Neural progenitor cell (in vitro differentiated cells): ENCODE measurements around the gene KCNK3. TPM values are rescaled to one million over a fixed set of nuclear protein-coding genes. Genes with fewer than 3 reads are reported as not detected.
A peak's percentile ranks its signal among the peaks of the same experiment; 100 is the strongest.

Experiments used
- DNase-seq: peaks from one replicate; pipeline ENCODE4 v3.0.0-alpha.2; 2016; ENCODE audit warnings: low spot score
- H2AFZ ChIP-seq: fragments of 200-600 bp; sonication (generic); replicated peaks from 2 replicates; pipeline ENCODE4 v1.6.1; 2016; ENCODE audit warnings: antibody characterized with exemption
- H3F3A ChIP-seq: fragments of 200-600 bp; sonication (generic); 2 replicates; pipeline ENCODE4 v1.6.1; 2016; ENCODE audit warnings: antibody characterized with exemption, low read depth
- H3K27ac ChIP-seq: fragments of 200-600 bp; sonication (generic); 2 replicates; pipeline ENCODE4 v1.5.1; 2016; ENCODE audit warnings: mild to moderate bottlenecking
- H3K27me3 ChIP-seq: fragments of 200-600 bp; sonication (generic); 2 replicates; pipeline ENCODE4 v1.6.1; 2016; ENCODE audit warnings: mild to moderate bottlenecking, moderate library complexity
- H3K36me3 ChIP-seq: fragments of 200-600 bp; sonication (generic); 2 replicates; pipeline ENCODE4 v1.5.1; 2016
- H3K4me1 ChIP-seq: fragments of 200-600 bp; sonication (generic); 2 replicates; pipeline ENCODE4 v1.6.1; 2016; ENCODE audit warnings: mixed run types
- H3K4me2 ChIP-seq: fragments of 200-600 bp; sonication (generic); 2 replicates; pipeline ENCODE4 v1.6.1; 2016
- H3K4me3 ChIP-seq: fragments of 200-600 bp; sonication (generic); 2 replicates; pipeline ENCODE4 v1.5.1; 2016
- H3K79me2 ChIP-seq: fragments of 200-600 bp; sonication (generic); 2 replicates; pipeline ENCODE4 v1.6.1; 2016; ENCODE audit warnings: low read depth
- H3K9ac ChIP-seq: fragments of 200-600 bp; sonication (generic); 2 replicates; pipeline ENCODE4 v1.6.1; 2016
- H3K9me3 ChIP-seq: fragments of 200-600 bp; sonication (generic); 2 replicates; pipeline ENCODE4 v1.5.1; 2016; ENCODE audit warnings: low read depth
- H4K20me1 ChIP-seq: fragments of 200-600 bp; sonication (generic); 2 replicates; pipeline ENCODE4 v1.6.1; 2016; ENCODE audit warnings: low read depth
- H3K27ac Mint-ChIP-seq: 3 replicates; pipeline ENCODE4 v1.8.0; 2021; ENCODE audit warnings: mixed read lengths
- H3K27me3 Mint-ChIP-seq: 2 replicates; pipeline ENCODE4 v1.8.0; 2022; ENCODE audit warnings: low read depth, mild to moderate bottlenecking, inconsistent platforms, moderate library complexity, mixed read lengths; ENCODE audit not compliant: insufficient read depth
- H3K36me3 Mint-ChIP-seq: 3 replicates; pipeline ENCODE4 v1.8.0; 2021; ENCODE audit warnings: mixed read lengths
- H3K4me1 Mint-ChIP-seq: 3 replicates; pipeline ENCODE4 v1.8.0; 2021; ENCODE audit warnings: mixed read lengths
- H3K4me3 Mint-ChIP-seq: 3 replicates; pipeline ENCODE4 v1.8.0; 2021; ENCODE audit warnings: mild to moderate bottlenecking, moderate library complexity, mixed read lengths
- H3K9me3 Mint-ChIP-seq: 3 replicates; pipeline ENCODE4 v1.8.0; 2020; ENCODE audit warnings: mixed read lengths
- EZH2 ChIP-seq: fragments of 200-600 bp; sonication (generic); IDR thresholded peaks from 2 replicates; pipeline ENCODE4 v1.6.1; 2017; ENCODE audit warnings: antibody characterized with exemption, mild to moderate bottlenecking, moderate library complexity
- EZH2phosphoT487 ChIP-seq: fragments of 200-600 bp; sonication (generic); IDR thresholded peaks from 2 replicates; pipeline ENCODE4 v1.6.1; 2017; ENCODE audit warnings: antibody characterized with exemption
- total RNA-seq: library from RNA; depleted of rRNA; stranded (reverse); fragments of >200 nt; gene quantifications from 2 replicates; pipeline ENCODE4 v1.2.3, GENCODE V29; 2015; ENCODE audit warnings: low replicate concordance
- TF ChIP-seq, protein P1 (sequence below): fragments of 200-600 bp; sonication (generic); IDR thresholded peaks from 2 replicates; pipeline ENCODE4 v1.5.1; 2017; ENCODE audit warnings: antibody characterized with exemption, mild to moderate bottlenecking

KCNK3 gene
- total RNA-seq, 1 donor from 2014 or later, result not detected

DNA sequence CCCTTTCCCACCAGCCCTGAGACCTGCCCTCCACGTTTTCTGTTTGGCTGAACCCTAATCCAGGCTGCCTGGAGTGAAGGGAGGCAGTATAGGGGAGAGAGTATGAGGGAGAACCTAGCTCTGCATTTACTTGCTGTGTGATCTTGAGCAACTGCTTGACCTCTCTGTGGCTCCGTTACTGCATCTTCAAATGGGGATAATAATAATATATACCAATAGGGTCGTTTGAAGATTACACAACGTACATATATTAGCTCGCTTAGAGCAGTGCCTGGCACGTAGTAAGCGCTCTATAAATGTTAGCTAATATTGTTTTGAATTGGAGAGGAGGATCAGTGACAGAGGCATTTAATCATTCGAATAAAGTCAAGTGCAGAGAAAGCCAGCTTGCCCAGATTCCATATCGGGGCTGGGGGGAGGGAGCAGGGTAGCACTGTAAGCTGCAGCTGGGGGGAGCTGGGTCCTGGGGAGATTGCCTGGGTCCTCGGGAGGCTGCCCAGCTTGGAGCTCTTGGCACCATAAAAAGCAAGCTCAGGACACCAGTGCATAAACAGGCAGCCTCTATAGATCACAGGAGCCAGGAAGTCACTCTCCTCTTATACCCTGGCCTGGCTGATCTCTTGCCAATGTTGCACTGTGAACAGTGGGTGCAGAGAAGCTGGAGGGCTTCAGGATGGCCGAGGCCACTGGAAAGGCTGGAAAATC is 19.1 kb downstream of the KCNK3 start:
- H3K27me3 Mint-ChIP-seq, result peaks cover 4% of the 10 kb centered on the region

DNA sequence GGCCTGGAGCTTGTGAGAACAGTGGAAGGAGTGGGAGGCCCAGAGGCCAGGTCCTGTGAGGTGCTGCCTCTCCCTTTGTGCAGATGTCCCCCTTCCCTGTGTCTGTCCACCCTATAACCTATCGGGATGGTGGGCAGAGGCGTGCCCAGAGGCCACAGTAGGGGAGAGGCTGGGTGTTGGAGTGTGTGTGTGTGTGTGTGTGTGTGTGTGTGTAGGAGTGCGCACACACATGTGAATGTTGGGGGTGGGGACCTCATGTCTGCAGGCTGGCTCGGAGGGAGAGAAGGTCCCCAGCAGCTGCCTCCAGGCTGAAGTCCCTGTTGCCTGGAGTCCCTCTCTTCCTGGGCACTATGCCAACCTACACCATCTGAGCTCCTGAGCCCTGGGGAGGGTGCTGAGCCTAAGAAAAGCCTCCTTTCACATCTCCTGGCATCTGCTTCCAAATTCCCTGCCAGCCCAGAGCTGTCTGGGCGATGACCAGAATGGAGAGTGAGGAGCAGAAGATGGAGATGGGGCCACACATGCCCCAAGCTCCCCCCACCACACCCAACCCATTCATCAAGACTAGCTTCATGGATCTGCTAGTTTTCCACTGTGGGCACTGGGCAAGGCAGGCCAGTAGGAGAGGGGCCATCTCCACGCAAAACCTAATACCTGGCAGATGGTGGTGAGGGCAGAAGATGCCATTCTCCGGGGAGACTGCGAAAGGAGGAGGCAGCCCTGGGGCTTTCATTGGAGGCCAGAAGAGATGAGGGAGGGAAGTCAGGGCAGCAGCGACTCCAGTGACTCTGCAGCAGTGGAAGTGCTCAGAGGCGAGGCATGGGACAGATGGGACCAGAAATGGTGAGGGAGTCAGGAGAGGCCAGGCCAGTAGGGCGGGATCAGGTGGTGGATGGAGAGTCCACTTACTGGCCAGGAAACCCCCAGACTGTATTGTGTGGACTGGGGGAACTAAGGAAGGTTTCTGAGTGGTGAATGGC is 20.3 kb downstream of the KCNK3 start:
- no peak for TF ChIP-seq EZH2
- TF ChIP-seq, protein P1, sequence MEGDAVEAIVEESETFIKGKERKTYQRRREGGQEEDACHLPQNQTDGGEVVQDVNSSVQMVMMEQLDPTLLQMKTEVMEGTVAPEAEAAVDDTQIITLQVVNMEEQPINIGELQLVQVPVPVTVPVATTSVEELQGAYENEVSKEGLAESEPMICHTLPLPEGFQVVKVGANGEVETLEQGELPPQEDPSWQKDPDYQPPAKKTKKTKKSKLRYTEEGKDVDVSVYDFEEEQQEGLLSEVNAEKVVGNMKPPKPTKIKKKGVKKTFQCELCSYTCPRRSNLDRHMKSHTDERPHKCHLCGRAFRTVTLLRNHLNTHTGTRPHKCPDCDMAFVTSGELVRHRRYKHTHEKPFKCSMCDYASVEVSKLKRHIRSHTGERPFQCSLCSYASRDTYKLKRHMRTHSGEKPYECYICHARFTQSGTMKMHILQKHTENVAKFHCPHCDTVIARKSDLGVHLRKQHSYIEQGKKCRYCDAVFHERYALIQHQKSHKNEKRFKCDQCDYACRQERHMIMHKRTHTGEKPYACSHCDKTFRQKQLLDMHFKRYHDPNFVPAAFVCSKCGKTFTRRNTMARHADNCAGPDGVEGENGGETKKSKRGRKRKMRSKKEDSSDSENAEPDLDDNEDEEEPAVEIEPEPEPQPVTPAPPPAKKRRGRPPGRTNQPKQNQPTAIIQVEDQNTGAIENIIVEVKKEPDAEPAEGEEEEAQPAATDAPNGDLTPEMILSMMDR, result no peak
- TF ChIP-seq EZH2phosphoT487, result no peak
- no peaks in the 10 kb centered on the region for H3K9me3 ChIP-seq
- H3F3A ChIP-seq, result no peaks in the 10 kb centered on the region
- peaks cover 49% of the 10 kb centered on the region for H3K4me1 Mint-ChIP-seq
- no peaks in the 10 kb centered on the region for H3K36me3 Mint-ChIP-seq
- no peaks in the 10 kb centered on the region for H3K27me3 ChIP-seq
- H2AFZ ChIP-seq, result no peak overlapping the region
- no peak overlapping the region for H3K4me3 Mint-ChIP-seq
- no peak overlapping the region for H3K9ac ChIP-seq
- DNase-seq, result no peak
- H3K36me3 ChIP-seq, result no peaks in the 10 kb centered on the region
- no peaks in the 10 kb centered on the region for H3K4me1 ChIP-seq
- H3K4me3 ChIP-seq, result no peak overlapping the region
- H3K27ac Mint-ChIP-seq, result peak overlapping the region; percentile 66
- H4K20me1 ChIP-seq, result no peaks in the 10 kb centered on the region
- H3K27me3 Mint-ChIP-seq, result peaks cover 4% of the 10 kb centered on the region
- no peak overlapping the region for H3K27ac ChIP-seq
- H3K9me3 Mint-ChIP-seq, result no peaks in the 10 kb centered on the region
- H3K79me2 ChIP-seq, result no peaks in the 10 kb centered on the region
- no peak overlapping the region for H3K4me2 ChIP-seq

More for the DNA sequence above, 19.1 kb downstream of the KCNK3 start:
- Mint-ChIP-seq H3K27ac (peak overlapping the region; percentile 72), H3K4me1 (peaks cover 54% of the 10 kb centered on the region), H3K4me3 (no peak overlapping the region), H3K36me3 (no peaks in the 10 kb centered on the region), H3K9me3 (no peaks in the 10 kb centered on the region)
- Histone ChIP-seq H3K79me2 (no peaks in the 10 kb centered on the region), H3K4me1 (peaks cover 9% of the 10 kb centered on the region), H3K9ac (no peak overlapping the region), H3F3A (no peaks in the 10 kb centered on the region), H3K9me3 (no peaks in the 10 kb centered on the region), H3K27ac (no peak overlapping the region), H3K4me3 (no peak overlapping the region), H3K4me2 (no peak overlapping the region), H4K20me1 (no peaks in the 10 kb centered on the region), H3K27me3 (no peaks in the 10 kb centered on the region), H3K36me3 (no peaks in the 10 kb centered on the region), H2AFZ (no peak overlapping the region)
- no peak for TF ChIP-seq EZH2
- TF ChIP-seq, protein P1, result no peak
- no peak for DNase-seq

DNA sequence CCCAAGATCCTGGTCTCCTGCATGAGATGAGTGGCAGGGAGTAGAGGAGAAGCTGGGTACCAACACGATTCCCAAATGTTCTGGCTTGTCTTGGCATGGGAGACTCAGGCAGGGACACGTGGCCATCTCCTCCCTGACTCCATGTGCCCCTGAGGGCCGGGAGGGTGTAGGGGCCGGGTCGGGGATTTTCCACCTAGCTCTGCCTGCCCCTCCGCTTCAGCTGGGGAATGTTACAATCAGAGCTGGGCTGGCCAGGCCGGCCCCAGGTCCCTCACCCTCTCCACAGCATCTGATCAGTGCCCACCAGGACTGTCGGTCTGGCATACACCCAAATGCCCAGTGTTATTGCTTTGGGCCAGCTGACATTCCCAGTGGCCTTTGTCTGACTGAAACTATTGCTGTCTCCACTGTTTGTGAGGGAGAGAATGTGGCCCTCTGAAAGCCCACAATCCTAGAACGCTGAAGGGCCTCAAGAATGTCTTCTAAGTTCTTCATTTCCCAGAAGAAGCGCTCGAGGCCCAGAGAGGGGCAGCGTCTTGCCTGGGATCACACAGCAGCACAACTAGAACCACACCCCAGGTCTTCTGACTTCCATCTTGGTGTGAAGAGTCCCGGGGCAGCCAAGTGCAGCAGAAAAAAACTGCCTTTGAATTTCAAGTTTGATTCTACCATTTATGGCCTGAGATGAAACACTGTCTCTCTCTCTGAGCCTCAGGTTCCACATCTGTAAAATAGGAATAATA is 23.2 kb downstream of the KCNK3 start:
- Mint-ChIP-seq H3K27me3 (peaks cover 10% of the 10 kb centered on the region), H3K9me3 (no peaks in the 10 kb centered on the region), H3K4me1 (peaks cover 24% of the 10 kb centered on the region), H3K4me3 (no peak overlapping the region), H3K36me3 (no peaks in the 10 kb centered on the region), H3K27ac (no peak overlapping the region)
- H3K4me3 ChIP-seq, result no peak overlapping the region
- no peaks in the 10 kb centered on the region for H3K9me3 ChIP-seq
- TF ChIP-seq EZH2, result no peak
- H3K36me3 ChIP-seq, result no peaks in the 10 kb centered on the region
- H3K79me2 ChIP-seq, result no peaks in the 10 kb centered on the region
- H2AFZ ChIP-seq, result no peak overlapping the region
- H3K27ac ChIP-seq, result no peak overlapping the region
- no peaks in the 10 kb centered on the region for H3K27me3 ChIP-seq
- no peak for DNase-seq
- no peaks in the 10 kb centered on the region for H3F3A ChIP-seq
- H3K4me1 ChIP-seq, result no peaks in the 10 kb centered on the region
- no peaks in the 10 kb centered on the region for H4K20me1 ChIP-seq
- no peak overlapping the region for H3K9ac ChIP-seq
- H3K4me2 ChIP-seq, result no peak overlapping the region
